Glomerular visceral epithelial cell (primary cell): ENCODE measurements around the gene IMPA2.
"Not testable (repeated sequence)": the region's sequence is repeated elsewhere in the genome, so short reads cannot be mapped to it uniquely, and the experiment has no call there.

ENCODE experiments used
- DNase-seq: peaks from one replicate; pipeline ENCODE4 v3.0.0-alpha.2; 2016; ENCODE audit errors: extremely low spot score

Gene IMPA2

GRCh38 chr18:12028040-12028628 lies 46.8 kb downstream of the IMPA2 start:
- no peak for DNase-seq

GRCh38 chr18:12028674-12029073 lies 47.4 kb downstream of the IMPA2 start:
- no peak for DNase-seq

GRCh38 chr18:12029786-12030584 lies 48.7 kb downstream of the IMPA2 start:
- no peak for DNase-seq

- DNase-seq, result no peak
Observed at GRCh38 chr18:12030670-12031069, 49.4 kb downstream of the IMPA2 start.

GRCh38 chr18:12031181-12031580 lies 49.9 kb downstream of the IMPA2 start:
- DNase-seq, result no peak

- DNase-seq, result no peak
Observed at GRCh38 chr18:12031846-12032245, 50.5 kb downstream of the IMPA2 start.

GRCh38 chr18:12032786-12033642 lies 51.7 kb downstream of the IMPA2 start:
- DNase-seq, result no peak

GRCh38 chr18:12033643-12034025 lies 52.3 kb downstream of the IMPA2 start:
- DNase-seq, result no peak

- DNase-seq, result no peak
Observed at GRCh38 chr18:12034241-12035100, 53.2 kb downstream of the IMPA2 start.

- no peak for DNase-seq
Observed at GRCh38 chr18:12035481-12035880, 54.2 kb downstream of the IMPA2 start.

- DNase-seq, result no peak
Observed at GRCh38 chr18:12036201-12036751, 55.0 kb downstream of the IMPA2 start.

GRCh38 chr18:12038082-12038638 lies 56.9 kb downstream of the IMPA2 start:
- DNase-seq, result no peak

- DNase-seq, result peak; percentile 76
Observed at GRCh38 chr18:12038639-12039539, 57.6 kb downstream of the IMPA2 start.

GRCh38 chr18:12039540-12039930 lies 58.2 kb downstream of the IMPA2 start:
- DNase-seq, result not testable (repeated sequence)

- DNase-seq, result peak; percentile 85
Observed at GRCh38 chr18:12041561-12041960, 60.3 kb downstream of the IMPA2 start.

GRCh38 chr18:12043811-12044210 lies 62.5 kb downstream of the IMPA2 start:
- DNase-seq, result no peak

- peak; percentile 23 for DNase-seq
Observed at GRCh38 chr18:12044591-12044990, 63.3 kb downstream of the IMPA2 start.

- DNase-seq, result no peak
Observed at GRCh38 chr18:12046046-12046750, 64.9 kb downstream of the IMPA2 start.

- DNase-seq, result no peak
Observed at GRCh38 chr18:12046751-12047335, 65.5 kb downstream of the IMPA2 start.
